Endodermal cell (in vitro differentiated cells): ENCODE data around the gene FAM193A. TPM values are rescaled to one million over a fixed set of nuclear protein-coding genes. Genes with fewer than 3 reads are reported as not detected.
"Not testable (repeated sequence)": the region's sequence is repeated elsewhere in the genome, so short reads cannot be mapped to it uniquely, and the experiment has no call there.

ENCODE experiments used
- DNase-seq: peaks from one replicate; pipeline ENCODE4 v3.0.0-alpha.2; 2017
- H3K27ac ChIP-seq: 2 replicates; pipeline ENCODE4 v1.5.1; 2013; ENCODE audit warnings: mild to moderate bottlenecking, low read depth, low read length, moderate library complexity
- H3K27me3 ChIP-seq: 2 replicates; pipeline ENCODE4 v1.6.1; 2013; ENCODE audit warnings: mild to moderate bottlenecking, low read length, moderate library complexity; ENCODE audit not compliant: insufficient read depth, control insufficient read depth, poor library complexity, severe bottlenecking
- H3K36me3 ChIP-seq: 2 replicates; pipeline ENCODE4 v1.7.0; 2013; ENCODE audit warnings: mild to moderate bottlenecking, low read length, moderate library complexity; ENCODE audit not compliant: control insufficient read depth, insufficient read depth
- H3K4me1 ChIP-seq: one replicate; pipeline ENCODE4 v1.7.0; 2013; ENCODE audit warnings: low read length; ENCODE audit not compliant: control insufficient read depth, insufficient read depth
- H3K4me3 ChIP-seq: 2 replicates; pipeline ENCODE4 v1.5.1; 2013; ENCODE audit warnings: mild to moderate bottlenecking, low read length, moderate library complexity
- H3K9ac ChIP-seq: 2 replicates; pipeline ENCODE4 v1.6.1; 2013; ENCODE audit warnings: mild to moderate bottlenecking, low read length, moderate library complexity; ENCODE audit not compliant: poor library complexity, severe bottlenecking; ENCODE audit errors: extremely low read depth
- H3K9me3 ChIP-seq: 2 replicates; pipeline ENCODE4 v1.6.1; 2013; ENCODE audit warnings: mild to moderate bottlenecking, low read length, moderate library complexity; ENCODE audit not compliant: control insufficient read depth
- H3K27ac Mint-ChIP-seq: 2 replicates; pipeline ENCODE4 v1.8.0; 2020; ENCODE audit warnings: mixed read lengths
- H3K27me3 Mint-ChIP-seq: 2 replicates; pipeline ENCODE4 v1.8.0; 2021; ENCODE audit warnings: mild to moderate bottlenecking, mixed read lengths; ENCODE audit not compliant: insufficient read depth
- H3K36me3 Mint-ChIP-seq: 2 replicates; pipeline ENCODE4 v1.8.0; 2020; ENCODE audit warnings: low read depth, mixed read lengths
- H3K4me1 Mint-ChIP-seq: 2 replicates; pipeline ENCODE4 v1.8.0; 2020; ENCODE audit warnings: mixed read lengths
- H3K4me3 Mint-ChIP-seq: 2 replicates; pipeline ENCODE4 v1.8.0; 2020; ENCODE audit warnings: mild to moderate bottlenecking, moderate library complexity, mixed read lengths
- H3K9me3 Mint-ChIP-seq: 2 replicates; pipeline ENCODE4 v1.8.0; 2020; ENCODE audit warnings: mild to moderate bottlenecking, mixed read lengths
- WGBS, 2 experiments: methylation state at CpG; one replicate each; pipeline versions ENCODE4 v1.1.5 to v1.1.7; 2013; ENCODE audit warnings: missing lambda C conversion rate in 2 of 2, mixed read lengths in 1 of 2; ENCODE audit not compliant: insufficient coverage in 1 of 2, insufficient read length in 1 of 2; 5-methylcytosine and 5-hydroxymethylcytosine counted together
- total RNA-seq, 2 donors: library from RNA; stranded (reverse); fragmentation: NEBNext Ultra II Directional in 1 of 2; extraction: Animal tissue kit (Norgen Biotek cat#: 25700) in 1 of 2; gene quantifications; 2 replicates in 1 of 2; 3 replicates in 1 of 2; pipeline ENCODE4 v1.2.1, GENCODE V29; 2021
- TF ChIP-seq, protein P1 (sequence below): fragments of 200-600 bp; sonication (generic); conservative IDR thresholded peaks from 2 replicates; pipeline ENCODE4 v1.5.0; 2021; ENCODE audit warnings: antibody characterized with exemption, mild to moderate bottlenecking

The FAM193A gene
- total RNA-seq, 2 donors from 2014 or later, result 32.1 to 39.0 TPM

DNA sequence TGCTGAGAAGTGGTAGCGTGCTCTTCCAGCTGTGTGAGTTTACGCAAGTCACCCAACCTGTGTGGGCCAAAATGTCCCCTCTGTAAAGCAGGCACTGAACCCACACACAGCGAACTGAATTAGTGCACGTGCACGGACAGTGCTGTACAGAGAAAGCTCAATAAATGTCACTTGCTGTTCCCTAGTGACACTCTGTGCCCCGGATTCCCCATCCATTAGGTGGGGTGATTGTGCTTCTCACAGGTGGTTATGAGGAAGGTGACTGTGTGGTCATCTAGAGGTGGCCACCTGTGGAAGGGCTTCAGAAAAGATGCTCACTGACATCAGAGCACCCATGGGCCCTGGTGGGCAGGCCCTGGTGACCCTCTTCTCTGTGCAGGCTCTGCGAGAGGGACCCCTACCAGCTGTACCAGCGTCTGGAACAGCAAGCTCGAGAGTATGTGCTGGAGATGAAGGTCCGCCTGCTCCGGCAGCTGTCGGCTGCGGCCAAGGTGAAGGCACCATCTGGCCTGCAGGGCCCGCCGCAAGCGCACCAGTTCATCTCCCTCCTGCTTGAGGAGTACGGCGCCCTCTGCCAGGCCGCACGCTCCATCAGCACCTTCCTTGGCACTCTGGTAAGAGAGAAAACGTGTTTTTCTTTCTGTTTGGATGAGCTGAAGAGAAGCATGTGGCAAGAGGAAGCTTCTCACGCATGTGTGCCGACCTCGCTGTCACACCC lies 94.3 kb downstream of the FAM193A start:
- Histone ChIP-seq H3K27me3 (no peaks in the 10 kb centered on the region), H3K36me3 (peaks cover 84% of the 10 kb centered on the region), H3K9ac (no peak overlapping the region), H3K9me3 (no peaks in the 10 kb centered on the region), H3K4me3 (no peak overlapping the region), H3K27ac (no peak overlapping the region), H3K4me1 (no peaks in the 10 kb centered on the region)
- H3K4me3 Mint-ChIP-seq, result no peak overlapping the region
- H3K36me3 Mint-ChIP-seq, result peaks cover 64% of the 10 kb centered on the region
- TF ChIP-seq, protein P1, sequence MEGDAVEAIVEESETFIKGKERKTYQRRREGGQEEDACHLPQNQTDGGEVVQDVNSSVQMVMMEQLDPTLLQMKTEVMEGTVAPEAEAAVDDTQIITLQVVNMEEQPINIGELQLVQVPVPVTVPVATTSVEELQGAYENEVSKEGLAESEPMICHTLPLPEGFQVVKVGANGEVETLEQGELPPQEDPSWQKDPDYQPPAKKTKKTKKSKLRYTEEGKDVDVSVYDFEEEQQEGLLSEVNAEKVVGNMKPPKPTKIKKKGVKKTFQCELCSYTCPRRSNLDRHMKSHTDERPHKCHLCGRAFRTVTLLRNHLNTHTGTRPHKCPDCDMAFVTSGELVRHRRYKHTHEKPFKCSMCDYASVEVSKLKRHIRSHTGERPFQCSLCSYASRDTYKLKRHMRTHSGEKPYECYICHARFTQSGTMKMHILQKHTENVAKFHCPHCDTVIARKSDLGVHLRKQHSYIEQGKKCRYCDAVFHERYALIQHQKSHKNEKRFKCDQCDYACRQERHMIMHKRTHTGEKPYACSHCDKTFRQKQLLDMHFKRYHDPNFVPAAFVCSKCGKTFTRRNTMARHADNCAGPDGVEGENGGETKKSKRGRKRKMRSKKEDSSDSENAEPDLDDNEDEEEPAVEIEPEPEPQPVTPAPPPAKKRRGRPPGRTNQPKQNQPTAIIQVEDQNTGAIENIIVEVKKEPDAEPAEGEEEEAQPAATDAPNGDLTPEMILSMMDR, result peak; percentile 59
- WGBS, 2 experiments, result 96 to 98% methylated on average over 14 to 24 of the region's 24 CpGs
- no peak overlapping the region for H3K27ac Mint-ChIP-seq
- no peaks in the 10 kb centered on the region for H3K4me1 Mint-ChIP-seq
- H3K27me3 Mint-ChIP-seq, result no peaks in the 10 kb centered on the region
- H3K9me3 Mint-ChIP-seq, result no peaks in the 10 kb centered on the region
- peak; percentile 60 for DNase-seq

DNA sequence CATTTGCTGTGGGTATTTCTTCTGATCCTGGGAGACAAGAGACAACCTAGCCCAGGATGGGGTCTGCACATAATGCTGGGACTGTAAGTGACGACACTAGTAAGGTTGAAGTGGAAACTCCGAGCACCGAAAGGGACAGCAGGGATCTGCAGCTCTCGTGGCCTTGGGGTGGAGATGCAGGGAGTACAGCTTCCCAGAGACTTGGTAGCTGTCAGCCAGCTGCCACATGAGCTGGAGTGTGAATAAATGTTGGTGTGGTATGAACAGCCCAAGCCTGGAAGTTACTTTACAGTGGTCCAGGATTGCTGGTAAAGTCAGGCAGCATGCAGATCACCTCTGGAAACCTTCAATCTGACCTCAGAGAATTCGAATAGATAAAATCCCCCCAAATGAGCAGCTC lies 97.6 kb downstream of the FAM193A start:
- 94 to 96% methylated on average over 5 of the region's 5 CpGs for WGBS, 2 experiments
- Histone ChIP-seq H3K27ac (no peak overlapping the region), H3K4me3 (no peak overlapping the region), H3K9ac (no peak overlapping the region), H3K27me3 (no peaks in the 10 kb centered on the region), H3K4me1 (no peaks in the 10 kb centered on the region), H3K36me3 (peaks cover 83% of the 10 kb centered on the region), H3K9me3 (no peaks in the 10 kb centered on the region)
- H3K36me3 Mint-ChIP-seq, result peaks cover 67% of the 10 kb centered on the region
- DNase-seq, result no peak
- H3K27ac Mint-ChIP-seq, result no peak overlapping the region
- H3K27me3 Mint-ChIP-seq, result no peaks in the 10 kb centered on the region
- H3K9me3 Mint-ChIP-seq, result no peaks in the 10 kb centered on the region
- TF ChIP-seq, protein P1, result no peak
- no peaks in the 10 kb centered on the region for H3K4me1 Mint-ChIP-seq
- no peak overlapping the region for H3K4me3 Mint-ChIP-seq

DNA sequence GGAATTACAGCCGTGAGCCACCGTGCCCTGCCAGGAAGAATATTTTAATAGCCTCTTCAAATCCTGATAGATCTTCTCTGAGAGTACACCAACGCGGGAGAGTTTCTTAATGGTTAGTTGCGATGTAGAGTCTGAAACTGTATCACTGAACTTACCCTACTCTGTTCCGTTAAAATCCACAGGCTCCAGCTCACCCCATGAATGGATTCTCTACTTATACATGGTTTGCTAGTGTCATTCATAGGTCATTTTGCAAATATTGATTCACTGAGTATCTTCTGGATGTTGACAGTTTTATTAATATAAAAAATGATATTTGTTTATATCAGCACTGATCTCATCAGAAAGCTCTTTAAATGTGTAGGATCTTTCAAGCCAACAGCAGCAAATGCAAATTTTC lies 99.9 kb downstream of the FAM193A start:
- no peaks in the 10 kb centered on the region for H3K4me1 ChIP-seq
- H3K4me3 ChIP-seq, result no peak overlapping the region
- no peaks in the 10 kb centered on the region for H3K27me3 ChIP-seq
- H3K36me3 ChIP-seq, result peaks cover 77% of the 10 kb centered on the region
- Mint-ChIP-seq H3K9me3 (no peaks in the 10 kb centered on the region), H3K27me3 (no peaks in the 10 kb centered on the region), H3K36me3 (peaks cover 68% of the 10 kb centered on the region), H3K4me3 (no peak overlapping the region), H3K4me1 (no peaks in the 10 kb centered on the region), H3K27ac (no peak overlapping the region)
- WGBS, 2 experiments, result 97% methylated on average over 4 to 6 of the region's 6 CpGs
- DNase-seq, result no peak
- TF ChIP-seq, protein P1, result no peak
- H3K27ac ChIP-seq, result no peak overlapping the region
- no peaks in the 10 kb centered on the region for H3K9me3 ChIP-seq
- H3K9ac ChIP-seq, result no peak overlapping the region

DNA sequence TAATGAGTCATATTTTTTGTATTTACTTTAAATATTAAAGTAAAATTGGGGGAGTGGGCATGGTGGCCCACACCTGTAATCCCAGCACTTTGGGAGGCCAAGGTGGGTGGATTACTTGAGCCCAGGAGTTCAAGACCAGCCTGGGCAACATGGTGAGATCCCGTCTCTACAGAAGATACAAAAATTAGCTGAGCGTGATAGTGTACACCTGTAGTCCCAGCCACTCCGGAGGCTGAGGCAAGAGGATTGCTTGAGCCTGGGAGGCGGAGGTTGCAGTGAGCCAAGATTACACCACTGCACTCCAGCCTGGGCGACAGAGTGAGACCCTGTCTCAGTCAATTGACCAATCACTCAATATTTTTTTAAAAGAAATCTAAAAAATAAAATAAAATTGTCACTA lies 100.5 kb downstream of the FAM193A start:
- not testable (repeated sequence) for DNase-seq, H3K9ac ChIP-seq, H3K27ac Mint-ChIP-seq, H3K27me3 Mint-ChIP-seq, H3K4me1 ChIP-seq, H3K27ac ChIP-seq, H3K4me3 Mint-ChIP-seq, H3K4me1 Mint-ChIP-seq, H3K9me3 Mint-ChIP-seq, H3K4me3 ChIP-seq, H3K27me3 ChIP-seq, H3K9me3 ChIP-seq
- WGBS, 2 experiments, result 92 to 95% methylated on average over 4 to 5 of the region's 5 CpGs
- peaks cover 71% of the 10 kb centered on the region for H3K36me3 ChIP-seq
- H3K36me3 Mint-ChIP-seq, result peaks cover 67% of the 10 kb centered on the region
